Vagina (tissue), 2 donors: Measurements from ENCODE around the gene MACO1. TPM values are rescaled to one million over a fixed set of nuclear protein-coding genes. Genes with fewer than 3 reads are reported as not detected.

ENCODE experiments used
- DNase-seq, 2 donors: peaks; one replicate each; pipeline ENCODE4 v3.0.0-alpha.2; 2017; ENCODE audit errors: extremely low spot score in 2 of 2
- H3K27ac ChIP-seq: fragments of 200-600 bp; sonication (generic); one replicate; pipeline ENCODE4 v1.5.1; 2019
- H3K27me3 ChIP-seq: fragments of 200-600 bp; sonication (generic); one replicate; pipeline ENCODE4 v1.5.1; 2019
- H3K36me3 ChIP-seq, 2 donors: fragments of 200-600 bp; sonication (generic); one replicate each; pipeline ENCODE4 v1.5.1; 2017 to 2019
- H3K4me1 ChIP-seq: fragments of 200-600 bp; sonication (generic); one replicate; pipeline ENCODE4 v1.5.1; 2019
- H3K4me3 ChIP-seq, 2 donors: fragments of 200-600 bp; sonication (generic); 1 replicate in 1 of 2; 2 replicates in 1 of 2; pipeline ENCODE4 v1.5.1; 2016 to 2019
- H3K9me3 ChIP-seq: fragments of 200-600 bp; sonication (generic); one replicate; pipeline ENCODE4 v1.5.1; 2019
- CTCF ChIP-seq, 3 experiments: fragments of 450-650 bp in 2 of 3; fragments of 200-600 bp in 1 of 3; sonication (generic) in 1 of 3; IDR thresholded peaks; one replicate each; pipeline ENCODE4 v1.5.1; 2017 to 2019; ENCODE audit warnings: antibody characterized with exemption in 3 of 3, mild to moderate bottlenecking in 2 of 3, moderate library complexity in 2 of 3
- POLR2A ChIP-seq, 2 donors: fragments of 450-650 bp; IDR thresholded peaks; one replicate each; pipeline ENCODE4 v1.6.1; 2017; ENCODE audit warnings: antibody characterized with exemption in 2 of 2, mild to moderate bottlenecking in 2 of 2, moderate library complexity in 2 of 2
- POLR2AphosphoS5 ChIP-seq, 2 donors: sonication (generic); formaldehyde crosslinking; IDR thresholded peaks; one replicate each; pipeline ENCODE4 v1.9.0; 2017; ENCODE audit warnings: antibody characterized with exemption in 2 of 2, mild to moderate bottlenecking in 2 of 2, low read depth in 1 of 2; ENCODE audit not compliant: insufficient read depth in 1 of 2
- intact Hi-C: fragments of 100-400 bp; cut with DNase I; formaldehyde crosslinking; loops from one replicate; pipeline ENCODE4 v1.15.1; 2023
- total RNA-seq: library from RNA; depleted of rRNA; stranded (reverse); fragments of >200 nt; gene quantifications from one replicate; pipeline ENCODE4 v1.2.3, GENCODE V29; 2016

The MACO1 gene
- total RNA-seq, 1 donor from 2014 or later, result 13.8 TPM

- H3K27ac ChIP-seq, result no peak overlapping the region
- no peak for DNase-seq
- H3K36me3 ChIP-seq, result peaks cover 0 to 6% of the 10 kb centered on the region in 2 donors
- no peaks in the 10 kb centered on the region for H3K27me3 ChIP-seq
- no peaks in the 10 kb centered on the region for H3K9me3 ChIP-seq
- peaks cover 30% of the 10 kb centered on the region for H3K4me1 ChIP-seq
- no peak for TF ChIP-seq CTCF (IDR thresholded peaks at IDR 0.05)
- no peak for TF ChIP-seq POLR2A (IDR thresholded peaks at IDR 0.05)
- no peak for TF ChIP-seq POLR2AphosphoS5 (IDR thresholded peaks at IDR 0.05; ENCODE audit: insufficient read depth in 1 of 2, low read depth in 1 of 2)
- no peak overlapping the region for H3K4me3 ChIP-seq
- intact Hi-C loops, result no loop called here
Observed at GRCh38 chr1:25467193-25467592, 36.5 kb downstream of the MACO1 start.

GRCh38 chr1:25467616-25468015 lies 36.9 kb downstream of the MACO1 start:
- intact Hi-C loops, result no loop called here
- H3K36me3 ChIP-seq, result peaks cover 0 to 6% of the 10 kb centered on the region in 2 donors
- H3K9me3 ChIP-seq, result no peaks in the 10 kb centered on the region
- H3K4me3 ChIP-seq, result no peak overlapping the region
- H3K27ac ChIP-seq, result no peak overlapping the region
- DNase-seq, result no peak
- TF ChIP-seq POLR2AphosphoS5 (IDR thresholded peaks at IDR 0.05; ENCODE audit: insufficient read depth in 1 of 2, low read depth in 1 of 2) (no peak), CTCF (IDR thresholded peaks at IDR 0.05) (no peak), POLR2A (IDR thresholded peaks at IDR 0.05) (no peak)
- H3K4me1 ChIP-seq, result peaks cover 30% of the 10 kb centered on the region
- no peaks in the 10 kb centered on the region for H3K27me3 ChIP-seq

GRCh38 chr1:25468033-25468432 lies 37.3 kb downstream of the MACO1 start:
- H3K9me3 ChIP-seq, result no peaks in the 10 kb centered on the region
- intact Hi-C loops, result no loop called here
- H3K4me3 ChIP-seq, result no peak overlapping the region
- H3K36me3 ChIP-seq, result peaks cover 0 to 6% of the 10 kb centered on the region in 2 donors
- H3K27me3 ChIP-seq, result no peaks in the 10 kb centered on the region
- no peak for DNase-seq
- no peak overlapping the region for H3K27ac ChIP-seq
- TF ChIP-seq POLR2AphosphoS5 (IDR thresholded peaks at IDR 0.05; ENCODE audit: insufficient read depth in 1 of 2, low read depth in 1 of 2), result no peak
- H3K4me1 ChIP-seq, result peaks cover 30% of the 10 kb centered on the region

- Histone ChIP-seq H3K36me3 (peaks cover 0 to 10% of the 10 kb centered on the region in 2 donors), H3K9me3 (no peaks in the 10 kb centered on the region), H3K27ac (no peak overlapping the region), H3K4me3 (no peak overlapping the region), H3K27me3 (no peaks in the 10 kb centered on the region), H3K4me1 (peaks cover 32% of the 10 kb centered on the region)
- intact Hi-C loops, result no loop called here
- DNase-seq, result no peak
- TF ChIP-seq POLR2A (IDR thresholded peaks at IDR 0.05) (no peak), CTCF (IDR thresholded peaks at IDR 0.05) (no peak), POLR2AphosphoS5 (IDR thresholded peaks at IDR 0.05; ENCODE audit: insufficient read depth in 1 of 2, low read depth in 1 of 2) (no peak)
Observed at GRCh38 chr1:25469177-25469576, 38.5 kb downstream of the MACO1 start.

GRCh38 chr1:25472471-25472870 lies 41.8 kb downstream of the MACO1 start:
- H3K4me1 ChIP-seq, result peaks cover 38% of the 10 kb centered on the region
- intact Hi-C loops, result no loop called here
- TF ChIP-seq POLR2A (IDR thresholded peaks at IDR 0.05), result no peak
- no peak for TF ChIP-seq CTCF (IDR thresholded peaks at IDR 0.05)
- no peak for TF ChIP-seq POLR2AphosphoS5 (IDR thresholded peaks at IDR 0.05; ENCODE audit: insufficient read depth in 1 of 2, low read depth in 1 of 2)

More at GRCh38 chr1:25472471-25472870, 41.8 kb downstream of the MACO1 start:
- H3K4me3 ChIP-seq, result no peak overlapping the region
- H3K36me3 ChIP-seq, result peaks cover 0 to 6% of the 10 kb centered on the region in 2 donors
- no peak for DNase-seq
- no peaks in the 10 kb centered on the region for H3K9me3 ChIP-seq
- no peak overlapping the region for H3K27ac ChIP-seq
- no peaks in the 10 kb centered on the region for H3K27me3 ChIP-seq
